Activated T-helper 1 cell treated with anti-CD3 and anti-CD28 coated beads, Interleukin-12 subunit alpha, Interleukin-12 subunit beta, Interleukin-2, Interleukin-4 antibody, amounts not matched to agents 30 ng/mL and 10 ng/mL and 1 ng/mL, durations not matched to agents 14 hours and 24 hours and 36 hours (primary cell): ENCODE measurements around the gene ENOPH1. TPM values are rescaled to one million over a fixed set of nuclear protein-coding genes. Genes with fewer than 3 reads are reported as not detected.
"Not testable (repeated sequence)": the region's sequence is repeated elsewhere in the genome, so short reads cannot be mapped to it uniquely, and the experiment has no call there.

Experiments used
- DNase-seq: peaks from one replicate; pipeline ENCODE4 v3.0.0; 2021; ENCODE audit warnings: low spot score
- H3K27ac Mint-ChIP-seq: one replicate; pipeline ENCODE4 v1.8.0; 2021; ENCODE audit warnings: mild to moderate bottlenecking, mixed read lengths
- H3K27me3 Mint-ChIP-seq: one replicate; pipeline ENCODE4 v1.8.0; 2022; ENCODE audit warnings: mild to moderate bottlenecking, moderate library complexity, mixed read lengths; ENCODE audit not compliant: insufficient read depth
- H3K36me3 Mint-ChIP-seq: one replicate; pipeline ENCODE4 v1.8.0; 2021; ENCODE audit warnings: low read depth, mixed read lengths
- H3K4me1 Mint-ChIP-seq: one replicate; pipeline ENCODE4 v1.8.0; 2021; ENCODE audit warnings: low read depth, mixed read lengths
- H3K4me3 Mint-ChIP-seq: one replicate; pipeline ENCODE4 v1.8.0; 2021; ENCODE audit warnings: mild to moderate bottlenecking, moderate library complexity, mixed read lengths
- H3K9me3 Mint-ChIP-seq: one replicate; pipeline ENCODE4 v1.8.0; 2021; ENCODE audit warnings: mixed read lengths
- intact Hi-C: fragments of 100-400 bp; cut with micrococcal nuclease; formaldehyde crosslinking; loops from one replicate; pipeline ENCODE4 v1.15.1; 2024
- total RNA-seq: library from RNA; stranded (reverse); gene quantifications from 2 replicates; pipeline ENCODE4 v1.2.3, GENCODE V29; 2022

The ENOPH1 gene
- total RNA-seq, 1 donor from 2014 or later: 61.5 TPM

GRCh38 chr4:82461710-82462109 lies 31.3 kb downstream of the ENOPH1 start:
- H3K36me3 Mint-ChIP-seq: peaks cover 23% of the 10 kb centered on the region
- no peaks in the 10 kb centered on the region for H3K9me3 Mint-ChIP-seq
- H3K4me1 Mint-ChIP-seq: peaks cover 5% of the 10 kb centered on the region
- H3K27me3 Mint-ChIP-seq: no peaks in the 10 kb centered on the region
- intact Hi-C loops: loop anchor here (1.0 to 10.0 kb wide), 5 partner anchors 31 to 823 kb away; partner anchors contain the start of genes COPS4, COQ2, ENOPH1 and HNRNPDL
- no peak overlapping the region for H3K4me3 Mint-ChIP-seq
- H3K27ac Mint-ChIP-seq: peak overlapping the region; percentile 3
- DNase-seq: no peak

- Mint-ChIP-seq H3K4me3 (no peak overlapping the region), H3K9me3 (no peaks in the 10 kb centered on the region), H3K27ac (no peak overlapping the region), H3K4me1 (peaks cover 5% of the 10 kb centered on the region), H3K27me3 (no peaks in the 10 kb centered on the region), H3K36me3 (peaks cover 22% of the 10 kb centered on the region)
- DNase-seq: peak; percentile 65
- intact Hi-C loops: loop anchor here (1.0 to 10.0 kb wide), 5 partner anchors 32 to 822 kb away; partner anchors contain the start of genes COPS4, COQ2, ENOPH1 and HNRNPDL
Measured at GRCh38 chr4:82462415-82462831, 32.0 kb downstream of the ENOPH1 start.

GRCh38 chr4:82463221-82463620 lies 32.8 kb downstream of the ENOPH1 start:
- H3K9me3 Mint-ChIP-seq: no peaks in the 10 kb centered on the region
- peaks cover 22% of the 10 kb centered on the region for H3K36me3 Mint-ChIP-seq
- no peak overlapping the region for H3K4me3 Mint-ChIP-seq
- H3K27me3 Mint-ChIP-seq: no peaks in the 10 kb centered on the region
- peaks cover 5% of the 10 kb centered on the region for H3K4me1 Mint-ChIP-seq
- DNase-seq: no peak
- H3K27ac Mint-ChIP-seq: no peak overlapping the region
- intact Hi-C loops: loop anchor here (2.0 to 10.0 kb wide), 4 partner anchors 32 to 822 kb away; partner anchors contain the start of genes COPS4, COQ2, ENOPH1 and HNRNPDL

- Mint-ChIP-seq H3K27ac (no peak overlapping the region), H3K9me3 (no peaks in the 10 kb centered on the region), H3K4me3 (no peak overlapping the region), H3K36me3 (peaks cover 11% of the 10 kb centered on the region), H3K27me3 (no peaks in the 10 kb centered on the region), H3K4me1 (no peaks in the 10 kb centered on the region)
- intact Hi-C loops: loop anchor here (10.0 kb wide), 3 partner anchors 387 to 817 kb away; partner anchors contain the start of genes COPS4 and COQ2
- DNase-seq: no peak
Measured at GRCh38 chr4:82467471-82467870, 37.1 kb downstream of the ENOPH1 start.

- no peak for DNase-seq
- Mint-ChIP-seq H3K4me1 (no peaks in the 10 kb centered on the region), H3K4me3 (no peak overlapping the region), H3K27me3 (no peaks in the 10 kb centered on the region), H3K9me3 (no peaks in the 10 kb centered on the region), H3K36me3 (peaks cover 5% of the 10 kb centered on the region), H3K27ac (no peak overlapping the region)
- intact Hi-C loops: loop anchor here (10.0 kb wide), 3 partner anchors 385 to 815 kb away; partner anchors contain the start of genes COPS4 and COQ2
Measured at GRCh38 chr4:82469791-82470345, 39.5 kb downstream of the ENOPH1 start.

GRCh38 chr4:82473080-82473479 lies 42.7 kb downstream of the ENOPH1 start:
- DNase-seq, H3K4me3 Mint-ChIP-seq, H3K36me3 Mint-ChIP-seq, H3K9me3 Mint-ChIP-seq, H3K27ac Mint-ChIP-seq, H3K27me3 Mint-ChIP-seq, H3K4me1 Mint-ChIP-seq, intact Hi-C loops: not testable (repeated sequence)

- Mint-ChIP-seq H3K27ac (no peak overlapping the region), H3K36me3 (no peaks in the 10 kb centered on the region), H3K4me1 (no peaks in the 10 kb centered on the region), H3K9me3 (no peaks in the 10 kb centered on the region), H3K4me3 (no peak overlapping the region), H3K27me3 (no peaks in the 10 kb centered on the region)
- DNase-seq: no peak
- intact Hi-C loops: no loop called here
Measured at GRCh38 chr4:82473621-82474164, 43.3 kb downstream of the ENOPH1 start.

- H3K4me1 Mint-ChIP-seq, H3K9me3 Mint-ChIP-seq, H3K27me3 Mint-ChIP-seq, DNase-seq, H3K4me3 Mint-ChIP-seq, intact Hi-C loops, H3K27ac Mint-ChIP-seq, H3K36me3 Mint-ChIP-seq: not testable (repeated sequence)
Measured at GRCh38 chr4:82475931-82476330, 45.5 kb downstream of the ENOPH1 start.

GRCh38 chr4:82477469-82477868 lies 47.1 kb downstream of the ENOPH1 start:
- H3K4me3 Mint-ChIP-seq, DNase-seq, H3K27ac Mint-ChIP-seq, H3K9me3 Mint-ChIP-seq, H3K27me3 Mint-ChIP-seq, H3K36me3 Mint-ChIP-seq, intact Hi-C loops, H3K4me1 Mint-ChIP-seq: not testable (repeated sequence)

- Mint-ChIP-seq H3K9me3 (no peaks in the 10 kb centered on the region), H3K4me3 (no peak overlapping the region), H3K4me1 (no peaks in the 10 kb centered on the region), H3K36me3 (peaks cover 8% of the 10 kb centered on the region), H3K27ac (no peak overlapping the region), H3K27me3 (no peaks in the 10 kb centered on the region)
- no peak for DNase-seq
- intact Hi-C loops: no loop called here
Measured at GRCh38 chr4:82479562-82479961, 49.2 kb downstream of the ENOPH1 start.

- Mint-ChIP-seq H3K27ac (no peak overlapping the region), H3K36me3 (peaks cover 10% of the 10 kb centered on the region), H3K27me3 (no peaks in the 10 kb centered on the region), H3K9me3 (no peaks in the 10 kb centered on the region), H3K4me1 (no peaks in the 10 kb centered on the region), H3K4me3 (no peak overlapping the region)
- no peak for DNase-seq
- intact Hi-C loops: no loop called here
Measured at GRCh38 chr4:82480771-82481505, 50.5 kb downstream of the ENOPH1 start.

- H3K27me3 Mint-ChIP-seq: no peaks in the 10 kb centered on the region
- H3K4me3 Mint-ChIP-seq: no peak overlapping the region
- H3K36me3 Mint-ChIP-seq: peaks cover 10% of the 10 kb centered on the region
- DNase-seq: no peak
- intact Hi-C loops: no loop called here
- H3K9me3 Mint-ChIP-seq: no peaks in the 10 kb centered on the region
- H3K27ac Mint-ChIP-seq: no peak overlapping the region
- H3K4me1 Mint-ChIP-seq: no peaks in the 10 kb centered on the region
Measured at GRCh38 chr4:82481506-82481840, 51.1 kb downstream of the ENOPH1 start.

- Mint-ChIP-seq H3K4me3 (no peak overlapping the region), H3K4me1 (no peaks in the 10 kb centered on the region)
- intact Hi-C loops: no loop called here
Measured at GRCh38 chr4:82482387-82482786, 52.0 kb downstream of the ENOPH1 start.

More at GRCh38 chr4:82482387-82482786, 52.0 kb downstream of the ENOPH1 start:
- no peaks in the 10 kb centered on the region for H3K9me3 Mint-ChIP-seq
- H3K27ac Mint-ChIP-seq: no peak overlapping the region
- peaks cover 10% of the 10 kb centered on the region for H3K36me3 Mint-ChIP-seq
- no peaks in the 10 kb centered on the region for H3K27me3 Mint-ChIP-seq
- no peak for DNase-seq
